ENCODE results near the gene DAND5. TPM values are rescaled to one million over a fixed set of nuclear protein-coding genes. Genes with fewer than 3 reads are reported as not detected.
A peak's percentile ranks its signal among the peaks of the same experiment; 100 is the strongest.

DAND5 gene
- polyA plus RNA-seq, 3 donors: not detected

GRCh38 chr19:12930002-12930645 lies 39.3 kb upstream of the DAND5 start:
- H3K27ac ChIP-seq (ENCODE audit: low read depth in 1 of 2, low read length in 2 of 2): no peak overlapping the region
- no peaks in the 10 kb centered on the region for H3K27me3 ChIP-seq (ENCODE audit: control insufficient read depth in 2 of 2, insufficient read depth in 2 of 2, low read length in 2 of 2)
- H4K20me1 ChIP-seq (ENCODE audit: insufficient read depth, low read length): peaks cover 11% of the 10 kb centered on the region
- H3K9me3 ChIP-seq (replicated peaks in 1 of 2; ENCODE audit: control insufficient read depth in 1 of 2, insufficient read depth in 1 of 2, low read length in 2 of 2): no peaks in the 10 kb centered on the region
- WGBS (ENCODE audit: insufficient coverage): 84% methylated on average over 10 of the region's 19 CpGs
- Mint-ChIP-seq H3K4me3 (no peak overlapping the region), H3K9me3 (no peaks in the 10 kb centered on the region), H3K27me3 (ENCODE audit: low read depth in 3 of 3) (peaks cover 0 to 3% (median 0%) of the 10 kb centered on the region in 3 donors), H3K4me1 (peaks cover 14% of the 10 kb centered on the region), H3K36me3 (peaks cover 37 to 60% of the 10 kb centered on the region in 2 donors), H3K27ac (peak overlapping the region in 2 of 7 donors; percentile 22 to 38)
- intact Hi-C loops (cut with micrococcal nuclease): loop anchor here (5.0 to 10.0 kb wide), 2 partner anchors 38 to 45 kb away; partner anchors contain the start of genes DNASE2 (in 1 of the 2), GCDH (in 1 of the 2) and KLF1 (in 1 of the 2)
- peaks cover 47% of the 10 kb centered on the region for H3K79me2 ChIP-seq (ENCODE audit: insufficient read depth, low read length)
- H3K4me3 ChIP-seq (replicated peaks in 1 of 3; ENCODE audit: low read depth in 2 of 3, low read length in 3 of 3): no peak overlapping the region
- peaks cover 17% of the 10 kb centered on the region in 2 donors for H3K4me1 ChIP-seq (ENCODE audit: control insufficient read depth in 1 of 2, insufficient read depth in 2 of 2, low read length in 2 of 2)
- H3K36me3 ChIP-seq (replicated peaks in 1 of 2; ENCODE audit: control insufficient read depth in 1 of 2, insufficient read depth in 2 of 2, low read length in 2 of 2): peaks cover 41 to 57% of the 10 kb centered on the region in 2 donors
- no peak overlapping the region for H2AFZ ChIP-seq (ENCODE audit: insufficient read depth, low read depth, low read length, poor library complexity, severe bottlenecking)
- no peak overlapping the region for H3K9ac ChIP-seq (ENCODE audit: insufficient read depth, low read length, poor library complexity, severe bottlenecking)
- no peak for TF ChIP-seq CTCF (IDR thresholded peaks at IDR 0.05)
- no peak for DNase-seq
- no peak overlapping the region for H3K4me2 ChIP-seq (replicated peaks; ENCODE audit: extremely low read depth, low read length, poor library complexity, severe bottlenecking)

DNA sequence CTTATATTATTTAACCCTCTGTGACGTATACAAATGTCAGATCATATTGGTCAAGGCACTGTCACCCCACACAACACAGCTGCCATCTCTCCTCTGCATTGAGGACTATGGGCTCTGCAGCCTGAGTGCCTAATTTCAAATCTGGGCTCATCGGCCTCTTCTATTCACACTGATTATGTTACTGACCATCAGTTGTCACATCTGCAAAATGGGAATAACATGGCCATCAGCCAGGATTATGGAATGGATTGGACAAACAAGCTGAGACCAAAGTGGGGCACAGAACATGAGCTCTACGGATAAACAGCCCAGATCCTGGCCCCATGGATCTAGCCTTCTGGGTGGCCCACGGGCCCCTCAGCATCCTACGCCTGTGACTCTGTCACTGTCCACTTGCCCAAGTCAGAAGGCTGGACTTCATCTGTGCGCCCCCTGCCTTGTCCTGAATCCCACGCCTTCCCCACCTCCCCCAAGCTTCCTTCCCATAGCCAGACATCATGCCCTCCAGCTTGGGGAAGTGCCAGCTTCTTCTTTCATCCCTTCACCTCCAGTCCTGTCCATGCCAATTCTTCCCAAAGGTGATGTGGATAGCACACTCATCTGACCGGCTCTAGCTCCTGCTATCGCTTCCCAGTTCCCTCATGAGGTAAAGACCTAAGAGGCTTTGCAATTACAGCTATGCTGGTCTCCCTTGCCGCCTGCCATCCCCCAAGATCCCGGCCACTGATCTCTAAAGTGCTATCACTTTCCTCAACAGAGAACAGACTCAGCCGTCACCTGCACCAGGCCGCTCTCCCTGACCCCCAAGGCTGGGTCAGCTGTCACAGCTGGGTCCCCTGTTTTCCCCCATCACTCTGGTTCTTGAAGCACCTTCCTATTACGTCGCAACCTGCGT lies 36.7 kb upstream of the DAND5 start:
- Mint-ChIP-seq H3K36me3 (peaks cover 25 to 35% of the 10 kb centered on the region in 2 donors), H3K9me3 (no peaks in the 10 kb centered on the region), H3K4me1 (peaks cover 28% of the 10 kb centered on the region), H3K4me3 (peak overlapping the region; percentile 93 to 98), H3K27me3 (ENCODE audit: low read depth in 3 of 3) (peaks cover 0 to 3% (median 2%) of the 10 kb centered on the region in 3 donors), H3K27ac (peak overlapping the region; percentile 89 to 96 (median 93))
- Histone ChIP-seq H3K9me3 (replicated peaks in 1 of 2; ENCODE audit: control insufficient read depth in 1 of 2, insufficient read depth in 1 of 2, low read length in 2 of 2) (no peaks in the 10 kb centered on the region), H3K27me3 (ENCODE audit: control insufficient read depth in 2 of 2, insufficient read depth in 2 of 2, low read length in 2 of 2) (no peaks in the 10 kb centered on the region), H3K4me2 (replicated peaks; ENCODE audit: extremely low read depth, low read length, poor library complexity, severe bottlenecking) (peak overlapping the region; percentile 86), H3K36me3 (replicated peaks in 1 of 2; ENCODE audit: control insufficient read depth in 1 of 2, insufficient read depth in 2 of 2, low read length in 2 of 2) (peaks cover 28 to 32% of the 10 kb centered on the region in 2 donors), H3K9ac (ENCODE audit: insufficient read depth, low read length, poor library complexity, severe bottlenecking) (peak overlapping the region; percentile 90), H3K4me3 (replicated peaks in 1 of 3; ENCODE audit: low read depth in 2 of 3, low read length in 3 of 3) (peak overlapping the region; percentile 86 to 97 (median 91)), H3K79me2 (ENCODE audit: insufficient read depth, low read length) (peaks cover 47% of the 10 kb centered on the region), H4K20me1 (ENCODE audit: insufficient read depth, low read length) (peaks cover 11% of the 10 kb centered on the region), H3K27ac (ENCODE audit: low read depth in 1 of 2, low read length in 2 of 2) (peak overlapping the region; percentile 72 to 89), H3K4me1 (ENCODE audit: control insufficient read depth in 1 of 2, insufficient read depth in 2 of 2, low read length in 2 of 2) (peaks cover 32 to 33% of the 10 kb centered on the region in 2 donors), H2AFZ (ENCODE audit: insufficient read depth, low read depth, low read length, poor library complexity, severe bottlenecking) (peak overlapping the region; percentile 91)
- DNase-seq: no peak
- TF ChIP-seq CTCF (IDR thresholded peaks at IDR 0.05): no peak
- WGBS (ENCODE audit: insufficient coverage): 24% methylated on average over 15 of the region's 16 CpGs
- intact Hi-C loops (cut with micrococcal nuclease): loop anchor here (5.0 to 10.0 kb wide), 2 partner anchors 40 to 48 kb away; partner anchors contain the start of genes DNASE2 (in 1 of the 2), GCDH (in 1 of the 2) and KLF1 (in 1 of the 2)

Measured in CD14-positive monocyte (primary cell).